Measurements from ENCODE around the gene SWAP70. TPM values are rescaled to one million over a fixed set of nuclear protein-coding genes. Genes with fewer than 3 reads are reported as not detected.

The SWAP70 gene
- total RNA-seq, 1 experiment from 2014 or later = 19.9 TPM

DNA sequence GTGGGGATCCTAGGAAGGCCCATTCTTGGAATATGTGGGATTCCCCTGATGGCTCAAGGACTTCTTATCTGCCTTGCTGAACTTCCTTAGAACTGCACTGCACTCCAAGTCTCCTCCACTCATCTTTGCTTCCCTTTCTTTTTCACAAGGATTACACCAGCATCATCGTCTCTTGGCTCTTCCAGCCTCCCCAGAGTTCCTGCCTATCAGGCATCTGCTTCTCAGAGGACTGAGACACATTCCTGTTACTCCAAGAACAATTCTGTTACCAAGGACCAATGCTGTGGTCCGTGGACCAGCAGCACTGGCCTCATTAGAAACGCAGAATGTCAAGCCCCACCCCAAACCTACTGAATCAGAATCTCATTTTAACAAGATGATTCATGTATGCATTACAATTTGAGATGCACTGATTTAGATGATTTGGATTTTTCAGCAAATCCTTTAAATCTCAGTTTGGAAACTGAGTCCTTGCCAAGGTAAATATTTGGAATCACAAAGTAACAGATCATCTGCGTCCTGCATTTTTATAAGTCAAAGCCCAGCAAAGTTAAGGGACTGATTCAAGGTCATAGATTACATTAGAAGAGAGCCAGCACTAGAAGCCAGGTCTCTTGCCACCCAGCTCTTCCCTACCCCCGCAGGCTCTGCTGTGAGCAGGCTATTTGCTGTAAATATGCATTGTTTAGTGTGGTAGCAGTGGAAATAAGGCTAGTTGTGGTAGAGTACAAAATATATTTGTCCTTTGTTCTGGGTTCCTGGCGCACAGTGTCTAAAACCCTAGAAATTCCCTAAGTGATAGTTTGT, 110.9 kb downstream of the SWAP70 start:
- no peaks in the 10 kb centered on the region for H3K36me3 Mint-ChIP-seq (ENCODE audit: insufficient read depth, unreplicated experiment)
- TF ChIP-seq, protein P1, sequence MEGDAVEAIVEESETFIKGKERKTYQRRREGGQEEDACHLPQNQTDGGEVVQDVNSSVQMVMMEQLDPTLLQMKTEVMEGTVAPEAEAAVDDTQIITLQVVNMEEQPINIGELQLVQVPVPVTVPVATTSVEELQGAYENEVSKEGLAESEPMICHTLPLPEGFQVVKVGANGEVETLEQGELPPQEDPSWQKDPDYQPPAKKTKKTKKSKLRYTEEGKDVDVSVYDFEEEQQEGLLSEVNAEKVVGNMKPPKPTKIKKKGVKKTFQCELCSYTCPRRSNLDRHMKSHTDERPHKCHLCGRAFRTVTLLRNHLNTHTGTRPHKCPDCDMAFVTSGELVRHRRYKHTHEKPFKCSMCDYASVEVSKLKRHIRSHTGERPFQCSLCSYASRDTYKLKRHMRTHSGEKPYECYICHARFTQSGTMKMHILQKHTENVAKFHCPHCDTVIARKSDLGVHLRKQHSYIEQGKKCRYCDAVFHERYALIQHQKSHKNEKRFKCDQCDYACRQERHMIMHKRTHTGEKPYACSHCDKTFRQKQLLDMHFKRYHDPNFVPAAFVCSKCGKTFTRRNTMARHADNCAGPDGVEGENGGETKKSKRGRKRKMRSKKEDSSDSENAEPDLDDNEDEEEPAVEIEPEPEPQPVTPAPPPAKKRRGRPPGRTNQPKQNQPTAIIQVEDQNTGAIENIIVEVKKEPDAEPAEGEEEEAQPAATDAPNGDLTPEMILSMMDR (IDR thresholded peaks at IDR 0.05; ENCODE audit: unreplicated experiment) = no peak
- intact Hi-C loops (cut with micrococcal nuclease; ENCODE audit: unreplicated experiment) = no loop called here
- H3K9me3 Mint-ChIP-seq (ENCODE audit: low read depth, unreplicated experiment) = no peaks in the 10 kb centered on the region
- H3K4me1 Mint-ChIP-seq (ENCODE audit: low read depth, unreplicated experiment) = peaks cover 11% of the 10 kb centered on the region
- no peak for DNase-seq
- no peak overlapping the region for H3K27ac Mint-ChIP-seq (ENCODE audit: unreplicated experiment)
- no peak overlapping the region for H3K4me3 Mint-ChIP-seq (ENCODE audit: low read depth, unreplicated experiment)
- BruUV-seq (replicated peaks) = no TSS peak
- H3K27me3 Mint-ChIP-seq (ENCODE audit: unreplicated experiment) = no peaks in the 10 kb centered on the region
- CTCF ChIA-PET = no interaction called here

DNA sequence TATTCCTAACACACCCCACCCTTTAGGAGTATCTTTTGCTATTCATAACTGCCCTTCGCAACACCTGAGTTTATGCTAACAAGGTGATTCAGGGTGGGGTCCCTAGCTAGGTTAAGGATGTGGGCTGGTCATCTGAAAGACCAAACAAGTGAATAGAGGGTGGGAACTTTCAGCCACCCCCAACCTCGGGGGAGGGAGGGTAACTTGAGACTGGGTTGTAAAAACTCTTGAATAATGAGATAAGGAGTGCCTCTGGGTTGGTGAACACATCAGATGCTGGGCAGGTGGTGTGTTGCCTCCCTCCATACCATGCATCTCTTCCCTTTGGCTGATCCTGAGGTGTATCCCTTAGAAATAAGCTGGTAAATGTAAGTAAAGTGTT, 111.5 kb downstream of the SWAP70 start:
- H3K36me3 Mint-ChIP-seq (ENCODE audit: insufficient read depth, unreplicated experiment) = no peaks in the 10 kb centered on the region
- no peak overlapping the region for H3K27ac Mint-ChIP-seq (ENCODE audit: unreplicated experiment)
- TF ChIP-seq, protein P1 (IDR thresholded peaks at IDR 0.05; ENCODE audit: unreplicated experiment) = no peak
- CTCF ChIA-PET = no interaction called here
- H3K4me1 Mint-ChIP-seq (ENCODE audit: low read depth, unreplicated experiment) = peaks cover 11% of the 10 kb centered on the region
- H3K9me3 Mint-ChIP-seq (ENCODE audit: low read depth, unreplicated experiment) = no peaks in the 10 kb centered on the region
- H3K27me3 Mint-ChIP-seq (ENCODE audit: unreplicated experiment) = no peaks in the 10 kb centered on the region
- no TSS peak for BruUV-seq (replicated peaks)
- no peak for DNase-seq
- intact Hi-C loops (cut with micrococcal nuclease; ENCODE audit: unreplicated experiment) = no loop called here
- H3K4me3 Mint-ChIP-seq (ENCODE audit: low read depth, unreplicated experiment) = no peak overlapping the region

DNA sequence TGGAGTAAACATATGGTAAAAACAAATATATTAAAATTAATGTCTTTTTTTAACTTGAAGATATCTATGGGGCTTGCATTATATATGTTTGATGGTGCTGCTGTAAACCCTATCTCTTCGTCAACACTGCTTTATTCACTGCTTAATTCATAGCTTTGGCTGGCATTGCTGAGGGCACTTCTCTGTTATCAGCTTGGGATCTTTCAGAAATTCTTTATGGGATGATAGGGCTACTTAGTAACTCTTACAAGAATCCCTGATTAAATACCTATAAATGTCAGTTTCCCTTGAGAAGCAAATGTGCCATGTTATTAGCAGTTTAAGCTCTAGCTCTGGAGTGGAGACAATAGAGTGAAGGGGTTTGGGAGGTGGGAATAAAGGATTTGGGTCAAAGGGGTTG, 112.3 kb downstream of the SWAP70 start:
- H3K4me3 Mint-ChIP-seq (ENCODE audit: low read depth, unreplicated experiment) = no peak overlapping the region
- TF ChIP-seq, protein P1 (IDR thresholded peaks at IDR 0.05; ENCODE audit: unreplicated experiment) = no peak
- peaks cover 11% of the 10 kb centered on the region for H3K4me1 Mint-ChIP-seq (ENCODE audit: low read depth, unreplicated experiment)
- H3K36me3 Mint-ChIP-seq (ENCODE audit: insufficient read depth, unreplicated experiment) = no peaks in the 10 kb centered on the region
- intact Hi-C loops (cut with micrococcal nuclease; ENCODE audit: unreplicated experiment) = no loop called here
- H3K27ac Mint-ChIP-seq (ENCODE audit: unreplicated experiment) = no peak overlapping the region
- H3K9me3 Mint-ChIP-seq (ENCODE audit: low read depth, unreplicated experiment) = no peaks in the 10 kb centered on the region
- DNase-seq = no peak
- CTCF ChIA-PET = no interaction called here
- H3K27me3 Mint-ChIP-seq (ENCODE audit: unreplicated experiment) = no peaks in the 10 kb centered on the region
- BruUV-seq (replicated peaks) = no TSS peak

DNA sequence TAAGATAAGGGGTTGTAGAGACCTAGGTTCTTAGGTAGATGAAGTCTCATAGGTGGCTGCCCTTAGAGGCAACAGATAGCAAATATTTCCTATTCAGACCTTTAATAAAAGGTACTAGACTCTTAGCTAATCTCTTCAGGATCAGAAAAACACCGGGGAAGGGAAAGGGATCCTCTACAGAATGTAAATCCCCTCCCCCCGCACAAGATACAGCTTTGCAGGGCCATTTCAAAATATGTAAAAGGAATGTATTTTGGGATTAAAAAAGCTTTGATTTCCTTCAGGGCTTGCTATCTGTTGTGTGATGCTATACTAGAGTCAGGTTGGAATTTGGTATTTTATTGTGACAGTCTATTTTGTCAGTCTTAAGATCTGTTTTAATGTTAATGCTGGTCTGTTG, 113.2 kb downstream of the SWAP70 start:
- CTCF ChIA-PET = no interaction called here
- TF ChIP-seq, protein P1 (IDR thresholded peaks at IDR 0.05; ENCODE audit: unreplicated experiment) = no peak
- BruUV-seq (replicated peaks) = no TSS peak
- H3K4me1 Mint-ChIP-seq (ENCODE audit: low read depth, unreplicated experiment) = peaks cover 11% of the 10 kb centered on the region
- peaks cover 9% of the 10 kb centered on the region for H3K36me3 Mint-ChIP-seq (ENCODE audit: insufficient read depth, unreplicated experiment)
- intact Hi-C loops (cut with micrococcal nuclease; ENCODE audit: unreplicated experiment) = no loop called here
- no peak overlapping the region for H3K4me3 Mint-ChIP-seq (ENCODE audit: low read depth, unreplicated experiment)
- no peaks in the 10 kb centered on the region for H3K9me3 Mint-ChIP-seq (ENCODE audit: low read depth, unreplicated experiment)
- no peak for DNase-seq
- H3K27ac Mint-ChIP-seq (ENCODE audit: unreplicated experiment) = no peak overlapping the region
- H3K27me3 Mint-ChIP-seq (ENCODE audit: unreplicated experiment) = no peaks in the 10 kb centered on the region
